HG02759 (cell line): ENCODE measurements around the gene FOXA2.
"Not testable (repeated sequence)": the region's sequence is repeated elsewhere in the genome, so short reads cannot be mapped to it uniquely, and the experiment has no call there.

Source experiments
- ATAC-seq: cut with Tn5 transposase; IDR thresholded peaks from one replicate; pipeline ENCODE4 v1.9.1; 2021; ENCODE audit warnings: mild to moderate bottlenecking, moderate library complexity; ENCODE audit not compliant: unreplicated experiment

The FOXA2 gene

GRCh38 chr20:22569353-22569752 is 15.0 kb downstream of the FOXA2 start:
- no peak for ATAC-seq

GRCh38 chr20:22568872-22569344 is 15.5 kb downstream of the FOXA2 start:
- no peak for ATAC-seq

DNA sequence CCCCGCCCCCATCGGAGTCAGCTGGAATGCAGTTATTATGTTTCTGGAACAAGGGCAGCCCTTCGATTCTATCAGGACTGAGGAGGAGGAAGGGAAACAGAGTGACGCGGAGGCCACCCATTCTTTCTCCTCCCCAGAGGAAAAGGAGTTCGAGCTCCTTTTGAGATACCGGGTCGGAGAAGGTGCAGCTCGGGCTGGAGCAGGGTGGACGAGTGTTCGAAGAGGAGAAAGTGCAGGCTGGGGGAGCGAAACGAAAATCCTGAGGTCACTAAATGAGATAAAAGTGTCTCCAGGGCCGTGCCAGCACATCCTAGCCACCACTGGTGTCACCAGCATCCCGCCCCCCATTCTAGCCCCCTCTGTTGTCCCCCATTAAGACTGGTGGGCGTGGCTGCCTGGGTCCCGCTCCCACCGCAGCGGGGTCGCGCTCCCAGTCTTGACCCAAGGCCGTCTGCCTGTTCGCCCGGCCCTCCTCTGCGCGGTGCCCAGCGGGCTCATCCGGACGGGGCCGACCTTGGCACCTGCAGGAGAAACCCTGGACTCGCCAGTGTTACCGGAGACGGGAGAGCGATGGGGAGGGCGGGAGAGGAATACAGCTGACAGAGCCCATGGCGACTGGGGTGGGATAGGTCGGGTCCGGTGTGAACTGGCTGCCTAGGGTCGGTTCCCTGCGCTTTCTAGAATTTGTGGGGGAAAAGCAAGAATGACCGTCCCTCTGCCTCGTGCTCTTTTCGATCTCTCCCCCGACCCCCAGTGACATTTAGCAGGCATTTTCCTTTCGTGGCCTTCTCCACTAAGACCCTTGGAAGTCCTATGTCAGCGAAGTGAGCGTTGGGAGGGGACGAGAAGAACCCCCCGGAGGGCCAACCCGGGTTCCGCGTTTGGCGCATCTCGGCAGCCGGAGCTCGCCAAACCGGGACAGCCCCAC is 16.2 kb downstream of the FOXA2 start:
- ATAC-seq, result no peak

DNA sequence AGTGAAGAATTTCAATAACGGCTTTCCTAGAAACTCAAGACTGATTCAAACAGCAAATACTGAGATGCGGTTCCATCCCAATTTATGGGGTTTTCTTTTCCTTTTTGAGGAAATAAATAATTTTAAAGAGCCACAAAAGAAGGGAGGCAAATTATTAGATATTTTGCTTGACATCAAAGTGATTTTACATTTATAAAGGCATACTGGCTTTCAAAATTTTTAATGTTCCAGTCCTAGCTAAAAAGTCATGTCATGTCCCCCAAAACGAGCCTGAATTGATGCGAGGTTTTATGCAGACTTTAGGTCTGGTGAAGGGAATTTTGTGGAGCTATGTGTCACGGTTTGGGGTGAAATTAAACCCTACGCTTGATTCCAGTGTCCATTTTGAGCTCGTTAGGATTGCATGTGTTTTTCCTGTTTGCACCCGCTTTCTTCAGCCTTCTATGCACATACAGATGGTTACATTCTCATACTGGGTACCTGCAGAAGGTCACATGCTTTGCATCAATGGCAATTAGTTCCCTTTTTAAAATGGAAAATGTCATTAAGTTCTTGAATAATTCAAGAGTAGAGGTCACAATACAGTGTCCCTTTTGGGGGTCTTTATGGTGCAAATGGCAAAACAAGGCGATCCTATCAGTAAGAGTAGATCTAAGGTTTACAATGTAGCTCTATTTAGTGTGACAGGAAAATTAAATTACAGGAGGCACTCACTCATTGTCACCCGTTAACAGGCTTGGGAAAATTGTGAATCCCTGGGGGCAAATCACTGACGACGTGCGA is 17.3 kb downstream of the FOXA2 start:
- no peak for ATAC-seq

- ATAC-seq, result no peak
Measured at GRCh38 chr20:22563062-22563965, 21.1 kb downstream of the FOXA2 start.

GRCh38 chr20:22562620-22563019 is 21.8 kb downstream of the FOXA2 start:
- no peak for ATAC-seq

- ATAC-seq, result no peak
Measured at GRCh38 chr20:22561965-22562577, 22.3 kb downstream of the FOXA2 start.

DNA sequence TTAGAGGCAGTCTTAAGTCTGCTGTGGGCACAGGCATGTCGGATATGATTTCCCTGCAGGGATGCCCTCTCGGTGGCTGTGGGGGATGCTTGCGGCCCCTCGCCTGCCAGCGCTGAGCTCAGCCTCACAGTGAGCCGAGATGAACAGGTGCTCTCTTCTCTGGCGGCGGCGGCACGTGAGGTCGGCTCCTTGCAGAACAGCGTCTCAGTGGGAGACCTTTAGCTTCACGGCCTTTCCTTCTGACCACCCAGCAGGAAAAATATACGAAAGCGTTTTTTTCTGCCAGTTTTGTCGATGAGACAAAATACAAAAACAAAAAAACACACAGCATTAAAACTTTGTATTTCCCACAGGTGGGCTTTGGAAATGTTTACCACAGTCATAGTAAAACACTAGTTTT is 23.6 kb downstream of the FOXA2 start:
- ATAC-seq, result no peak

DNA sequence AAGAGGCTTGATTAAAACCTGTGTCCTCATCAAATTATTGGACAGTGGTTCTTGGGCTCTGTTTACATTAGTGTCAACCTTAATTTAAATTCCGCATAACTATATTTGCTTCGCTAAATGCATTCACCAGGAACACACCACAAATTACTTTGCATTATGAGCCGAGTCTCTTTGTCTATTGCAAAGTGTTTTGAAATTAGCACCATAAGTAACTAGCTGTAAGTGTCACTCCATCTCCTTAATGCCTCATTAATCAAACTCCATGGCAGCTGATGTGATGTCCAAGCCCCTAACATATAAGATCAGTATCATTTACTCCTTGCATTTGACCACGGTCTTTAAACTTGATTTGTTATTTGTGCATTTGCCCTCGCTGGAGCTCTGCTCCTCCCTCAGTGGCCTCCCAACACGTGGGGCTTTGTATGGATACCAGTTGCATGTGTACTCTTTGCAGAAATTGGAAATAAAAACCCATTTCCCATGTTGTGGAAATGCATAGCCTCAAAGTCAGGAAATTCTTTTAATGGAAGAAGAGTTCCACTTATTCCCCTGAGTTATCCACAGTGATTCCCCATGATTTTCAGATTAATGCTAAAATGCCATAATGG is 24.6 kb downstream of the FOXA2 start:
- ATAC-seq, result no peak

DNA sequence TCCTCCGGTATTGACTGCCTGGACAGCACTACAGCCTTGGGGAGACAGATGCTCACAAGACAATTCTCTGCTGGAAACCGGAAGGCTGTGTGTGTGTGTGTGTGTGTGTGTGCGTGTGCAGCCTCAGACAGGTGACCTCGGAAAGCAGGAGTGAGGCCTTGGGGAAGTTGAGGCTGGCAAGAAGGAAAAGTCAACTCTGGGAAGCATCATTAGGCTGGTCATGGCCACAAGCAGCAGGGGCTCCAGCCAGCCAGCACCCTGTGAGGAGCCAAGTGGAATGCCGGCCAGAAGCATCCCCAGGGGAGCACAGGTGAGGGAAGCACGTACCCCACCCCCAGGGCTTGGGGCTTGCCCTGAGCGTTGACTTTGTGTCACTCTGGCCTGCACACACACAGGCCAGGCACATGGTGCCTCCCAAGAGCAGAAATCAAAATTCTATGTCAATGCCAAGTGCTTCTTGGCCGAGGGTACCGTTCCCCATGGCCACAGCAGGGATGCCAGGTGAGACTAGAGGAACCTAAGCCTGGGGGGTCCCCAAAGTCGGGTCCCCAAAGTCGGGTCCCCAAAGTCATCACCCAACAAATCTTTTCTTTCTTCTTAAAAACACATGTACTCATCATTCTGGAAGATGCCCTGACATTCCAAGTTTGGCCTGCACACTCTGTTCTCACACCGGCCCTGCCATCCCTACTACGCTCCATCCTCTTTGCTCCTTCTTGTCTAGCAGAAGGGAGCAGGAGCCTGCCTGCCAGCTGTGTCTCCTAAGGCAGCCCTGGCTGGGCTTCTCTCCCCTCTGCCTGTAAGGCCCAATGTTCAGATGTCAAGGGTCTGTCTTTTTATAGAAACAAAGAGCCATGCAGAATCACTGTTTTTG is 26.7 kb downstream of the FOXA2 start:
- ATAC-seq, result no peak

GRCh38 chr20:22556565-22557056 is 27.8 kb downstream of the FOXA2 start:
- ATAC-seq, result no peak

- ATAC-seq, result no peak
Measured at GRCh38 chr20:22555791-22556564, 28.4 kb downstream of the FOXA2 start.

DNA sequence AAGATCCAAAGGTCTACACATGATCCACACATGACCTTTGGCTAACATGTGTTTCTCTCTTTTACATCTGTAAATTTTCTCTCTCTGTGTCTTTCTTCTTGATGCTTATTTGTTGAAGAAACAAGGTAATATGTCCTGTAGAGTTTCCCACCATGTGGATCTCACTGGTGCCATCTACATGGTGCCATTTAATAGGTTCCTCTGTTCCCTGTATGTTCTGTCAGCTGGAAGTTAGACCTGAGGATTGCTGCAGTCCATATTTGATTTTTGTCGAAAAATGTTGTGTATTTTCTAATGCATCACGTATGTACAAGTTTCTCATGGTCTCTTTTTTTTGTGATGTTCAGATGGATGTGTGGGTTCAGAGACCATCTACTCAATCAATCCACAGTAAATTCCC is 30.0 kb downstream of the FOXA2 start:
- no peak for ATAC-seq

GRCh38 chr20:22550514-22550913 is 33.9 kb downstream of the FOXA2 start:
- not testable (repeated sequence) for ATAC-seq

DNA sequence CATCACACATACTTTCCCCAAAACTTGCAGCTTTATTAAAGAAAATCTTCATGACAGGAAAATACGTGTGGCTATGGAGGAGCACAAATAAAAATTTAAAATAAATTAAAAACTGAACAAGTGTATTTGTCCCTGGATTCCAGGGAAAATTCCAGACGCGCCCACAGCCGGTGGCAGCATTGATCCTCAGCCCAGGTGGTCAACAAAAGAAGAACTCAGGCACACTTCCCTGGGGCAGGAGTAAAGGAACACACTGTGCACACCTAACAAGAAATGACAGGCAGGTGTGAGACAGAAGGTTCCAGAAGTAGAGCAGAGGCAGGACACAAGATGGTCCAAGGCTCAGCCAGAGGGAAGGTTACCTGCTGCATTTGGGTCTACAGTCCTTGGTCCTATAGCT is 36.3 kb downstream of the FOXA2 start:
- no peak for ATAC-seq

- ATAC-seq, result no peak
Measured at GRCh38 chr20:22546344-22546743, 38.0 kb downstream of the FOXA2 start.

DNA sequence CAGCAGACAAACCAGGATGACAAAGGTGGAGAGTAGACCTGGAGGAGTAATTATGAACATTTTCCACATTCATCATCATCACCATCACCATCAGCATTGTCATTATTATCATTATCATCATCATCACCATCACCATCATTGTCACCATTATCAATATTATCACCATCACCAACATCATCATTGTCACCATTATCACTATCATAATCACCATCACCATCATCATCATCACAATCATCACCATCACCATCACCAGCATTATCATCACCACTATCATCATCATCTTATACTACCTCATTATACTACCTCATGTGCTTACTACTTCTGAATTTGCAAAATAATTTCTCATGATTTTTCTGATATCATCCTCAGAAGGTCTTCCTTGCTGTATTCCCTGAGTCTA is 39.3 kb downstream of the FOXA2 start:
- ATAC-seq, result no peak

- no peak for ATAC-seq
Measured at GRCh38 chr20:22544462-22544861, 39.9 kb downstream of the FOXA2 start.
